RWPE1 (cell line): Measurements from ENCODE around the gene VCL.

ENCODE experiments used
- CTCF ChIA-PET: fragments of 350-600 bp; sonication (Branson Sonifier 250); formaldehyde crosslinking; extraction: SDS; loops from one replicate; lab custom pipeline; 2021; lab: Yijun Ruan, JAX
- POLR2A ChIA-PET: fragments of 400-600 bp; formaldehyde crosslinking; extraction: SDS; loops from one replicate; lab custom pipeline; 2020; ENCODE audit warnings: antibody characterized with exemption; ENCODE audit not compliant: low non-redundant PET; lab: Yijun Ruan, JAX
- DNase-seq: peaks from one replicate; pipeline ENCODE4 v3.0.0; 2012; ENCODE audit warnings: low spot score
- H3K27ac ChIP-seq: fragments of 450-650 bp; 2 replicates; pipeline ENCODE4 v1.5.1; 2017
- CTCF ChIP-seq: fragments of 450-650 bp; conservative IDR thresholded peaks from 2 replicates; pipeline ENCODE4 v1.5.1; 2017; ENCODE audit warnings: low read depth, mild to moderate bottlenecking

The VCL gene

GRCh38 chr10:73971636-73972354 is 26.1 kb upstream of the VCL start:
- DNase-seq = no peak
- no peak overlapping the region for H3K27ac ChIP-seq
- POLR2A ChIA-PET = no interaction called here
- TF ChIP-seq CTCF = no peak
- CTCF ChIA-PET = interaction anchor here (0.6 to 1.1 kb wide), 2 partner anchors 31 to 558 kb away, joined by 3 read pairs; partner anchors contain the start of gene ANXA7

DNA sequence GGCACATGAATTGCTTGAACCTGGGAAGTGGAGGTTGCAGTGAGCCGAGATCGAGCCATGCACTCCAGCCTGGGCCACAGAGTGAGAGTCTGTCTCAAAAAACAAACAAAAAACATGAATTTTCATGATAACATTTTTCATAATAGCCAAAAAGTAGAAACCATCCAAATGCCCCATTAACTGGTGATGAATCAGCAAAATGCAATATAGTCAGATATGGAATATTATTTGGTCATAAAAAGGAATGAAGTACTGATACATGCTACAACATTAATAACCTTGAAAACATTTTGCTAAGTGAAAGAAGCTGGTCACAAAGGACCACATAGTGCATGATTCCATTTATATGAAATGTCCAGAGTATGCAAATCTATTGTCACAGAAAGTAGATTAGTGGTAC is 24.5 kb upstream of the VCL start:
- no peak overlapping the region for H3K27ac ChIP-seq
- POLR2A ChIA-PET = no interaction called here
- CTCF ChIA-PET = interaction anchor here (0.7 kb wide), 1 partner anchor 13 kb away, joined by 5 read pairs; no protein-coding TSS in a partner anchor

GRCh38 chr10:73974309-73974946 is 23.5 kb upstream of the VCL start:
- ChIA-PET CTCF (interaction anchor here (0.6 to 0.7 kb wide), 3 partner anchors 14 to 21 kb away, joined by 3 to 5 read pairs (median 3); no protein-coding TSS in a partner anchor), POLR2A (no interaction called here)
- no peak for DNase-seq
- no peak for TF ChIP-seq CTCF
- no peak overlapping the region for H3K27ac ChIP-seq

More for the DNA sequence above, 24.5 kb upstream of the VCL start:
- no peak for TF ChIP-seq CTCF
- no peak for DNase-seq

DNA sequence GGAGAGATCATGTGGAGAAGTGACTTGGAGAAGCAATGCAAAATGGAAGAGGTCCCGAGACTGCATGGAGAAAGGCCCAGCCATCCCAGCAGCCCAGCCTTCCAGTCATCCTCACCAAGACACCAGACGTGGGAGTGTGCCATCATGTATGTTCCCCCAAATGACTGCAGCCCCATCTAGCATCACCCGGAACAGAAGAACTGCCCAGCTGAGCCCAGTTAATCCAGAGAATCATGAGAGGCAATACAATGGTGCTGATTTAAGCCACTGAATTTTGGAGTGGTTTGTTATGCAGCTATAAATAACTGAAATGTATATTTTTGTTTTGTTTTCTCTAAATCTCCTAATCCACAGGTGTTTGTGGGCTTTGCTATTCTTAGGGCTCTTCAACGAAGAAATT is 22.5 kb upstream of the VCL start:
- no peak overlapping the region for H3K27ac ChIP-seq
- no peak for DNase-seq
- ChIA-PET CTCF (interaction anchor here (0.6 to 0.7 kb wide), 2 partner anchors 18 to 22 kb away, joined by 3 read pairs; no protein-coding TSS in a partner anchor), POLR2A (no interaction called here)
- no peak for TF ChIP-seq CTCF

GRCh38 chr10:73979141-73979808 is 18.6 kb upstream of the VCL start:
- no peak for TF ChIP-seq CTCF
- DNase-seq = no peak
- ChIA-PET CTCF (no interaction called here), POLR2A (no interaction called here)
- no peak overlapping the region for H3K27ac ChIP-seq

GRCh38 chr10:73979809-73980433 is 18.0 kb upstream of the VCL start:
- ChIA-PET POLR2A (no interaction called here), CTCF (interaction anchor here (0.6 kb wide), 1 partner anchor 83 kb away, joined by 4 read pairs; no protein-coding TSS in a partner anchor)
- TF ChIP-seq CTCF = no peak
- no peak overlapping the region for H3K27ac ChIP-seq
- DNase-seq = no peak
